NOMO-1 (cell line): Measurements from ENCODE around the gene CA5A.
"Not testable (repeated sequence)": the region's sequence is repeated elsewhere in the genome, so short reads cannot be mapped to it uniquely, and the experiment has no call there.

ENCODE experiments used
- DNase-seq, 2 experiments: peaks; one replicate each; lab custom pipeline; 2025; ENCODE audit not compliant: unreplicated experiment in 2 of 2; lab: John Stamatoyannopoulos, UW

The CA5A gene

GRCh38 chr16:87897521-87898505, 38.5 kb downstream of the CA5A start:
- no peak for DNase-seq

- not testable (repeated sequence) for DNase-seq
These were observed 39.3 kb downstream of the CA5A start for GRCh38 chr16:87896924-87897520.

DNA sequence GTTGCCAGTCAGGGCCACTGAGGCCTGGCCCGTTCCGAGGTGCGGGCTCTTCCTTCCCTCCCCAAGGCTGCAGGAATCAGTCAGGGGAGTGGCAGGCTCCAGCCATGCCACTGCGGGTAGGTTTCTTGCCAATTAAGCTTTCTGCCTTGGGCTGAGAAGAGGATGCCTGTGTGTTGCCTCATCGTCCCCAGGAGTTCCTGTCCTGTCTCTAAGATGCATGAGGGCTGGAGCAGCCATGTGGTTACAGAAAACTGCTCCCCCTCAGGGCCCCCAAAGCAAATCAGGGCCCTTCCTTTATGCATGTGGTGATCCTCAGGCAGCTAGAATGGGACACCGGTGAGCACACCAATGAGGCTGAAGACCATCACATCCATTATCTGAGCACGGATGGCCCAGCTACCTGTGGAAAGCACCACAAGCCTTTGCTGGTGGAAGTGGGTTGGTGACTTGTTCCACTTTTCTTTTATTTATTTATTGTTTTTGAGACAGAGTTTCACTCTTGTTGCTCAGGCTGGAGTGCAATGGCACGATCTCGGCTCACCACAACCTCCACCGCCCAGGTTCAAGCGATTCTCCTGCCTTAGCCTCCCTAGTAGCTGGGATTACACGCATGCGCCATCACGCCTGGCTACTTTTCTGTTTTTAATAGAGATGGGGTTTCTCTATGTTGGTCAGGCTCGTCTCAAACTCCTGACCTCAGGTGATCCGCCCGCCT, 40.0 kb downstream of the CA5A start:
- DNase-seq, result not testable (repeated sequence)

DNA sequence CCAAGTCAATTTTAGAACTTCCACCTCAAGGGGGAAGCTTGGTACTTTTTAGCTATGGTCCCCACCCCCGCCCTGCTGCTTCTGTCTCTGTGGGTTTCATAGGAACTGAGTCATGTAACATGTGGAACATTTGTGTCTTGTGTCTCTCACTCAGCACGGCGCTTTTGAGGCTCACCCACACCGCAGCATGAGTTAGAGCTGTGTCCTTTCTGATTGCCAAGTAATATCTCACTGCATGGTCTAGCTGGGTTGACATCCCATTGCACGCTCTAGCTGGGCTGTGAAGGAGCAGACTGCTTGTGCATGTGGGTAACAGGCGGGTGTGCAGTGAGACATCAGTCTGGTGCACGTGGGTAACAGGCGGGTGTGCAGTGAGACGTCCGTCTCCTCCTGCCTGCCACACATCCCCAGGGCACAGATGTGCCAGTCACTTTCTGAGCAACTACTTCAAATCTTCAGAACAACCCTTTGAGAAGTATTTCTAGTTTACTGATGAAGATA, 40.6 kb downstream of the CA5A start:
- peak; percentile 42 to 51 for DNase-seq

GRCh38 chr16:87894005-87894404, 42.3 kb downstream of the CA5A start:
- DNase-seq, result not testable (repeated sequence)

GRCh38 chr16:87891764-87892163, 44.6 kb downstream of the CA5A start:
- no peak for DNase-seq

- DNase-seq, result not testable (repeated sequence)
These were observed 46.6 kb downstream of the CA5A start for GRCh38 chr16:87889762-87890161.

- DNase-seq, result not testable (repeated sequence)
These were observed 48.0 kb downstream of the CA5A start for GRCh38 chr16:87888346-87888745.

DNA sequence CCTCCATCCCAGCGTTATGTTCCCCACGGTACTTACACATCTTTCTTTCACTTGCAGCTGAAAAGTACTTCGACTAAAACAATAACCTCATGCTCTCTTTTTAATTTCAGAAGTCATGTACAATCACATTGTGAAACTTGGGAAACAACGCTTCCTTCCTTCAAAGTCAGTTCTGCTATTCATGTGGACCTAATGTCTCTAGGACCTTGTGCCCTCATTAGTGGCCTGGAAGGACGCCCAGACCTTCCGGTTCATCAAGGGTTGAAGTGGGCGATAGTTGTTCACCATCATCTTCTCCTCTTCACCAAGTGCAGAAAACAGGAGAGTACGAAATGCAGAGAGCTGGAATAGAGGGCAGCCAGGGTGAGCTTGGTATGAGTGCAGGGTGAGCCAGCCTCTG, 48.4 kb downstream of the CA5A start:
- DNase-seq, result peak in 1 of 2 experiments; percentile 16

DNA sequence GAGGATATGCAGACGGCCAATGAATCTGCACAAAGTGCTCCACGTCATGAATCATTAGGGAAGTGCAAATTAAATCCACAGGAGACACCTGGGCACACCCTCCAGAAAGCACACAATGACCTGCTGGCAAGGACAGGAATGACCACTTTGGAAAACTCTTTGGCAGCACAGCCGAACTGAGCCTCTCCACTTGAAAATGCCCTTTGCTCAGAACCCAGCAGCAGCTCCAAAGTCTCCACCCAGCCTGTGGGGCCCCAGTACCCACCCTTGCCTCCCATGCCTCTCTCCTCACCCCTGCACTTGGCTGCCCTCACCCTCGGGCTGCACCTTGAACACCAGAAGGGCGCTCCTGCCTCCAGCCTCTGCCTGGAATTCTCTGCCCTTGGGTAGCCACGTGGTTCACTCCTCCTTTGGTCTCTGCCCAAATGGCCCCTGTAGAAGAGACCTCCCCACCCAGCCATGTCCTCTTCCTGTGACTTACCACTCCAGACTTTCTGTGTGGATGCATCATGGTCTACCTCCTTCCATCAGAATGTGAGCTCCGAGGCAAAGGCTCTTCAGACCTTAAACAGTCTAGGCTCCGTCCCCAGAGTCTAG, 50.9 kb downstream of the CA5A start:
- DNase-seq, result not testable (repeated sequence)

- no peak for DNase-seq
These were observed 53.8 kb downstream of the CA5A start for GRCh38 chr16:87882436-87883019.

DNA sequence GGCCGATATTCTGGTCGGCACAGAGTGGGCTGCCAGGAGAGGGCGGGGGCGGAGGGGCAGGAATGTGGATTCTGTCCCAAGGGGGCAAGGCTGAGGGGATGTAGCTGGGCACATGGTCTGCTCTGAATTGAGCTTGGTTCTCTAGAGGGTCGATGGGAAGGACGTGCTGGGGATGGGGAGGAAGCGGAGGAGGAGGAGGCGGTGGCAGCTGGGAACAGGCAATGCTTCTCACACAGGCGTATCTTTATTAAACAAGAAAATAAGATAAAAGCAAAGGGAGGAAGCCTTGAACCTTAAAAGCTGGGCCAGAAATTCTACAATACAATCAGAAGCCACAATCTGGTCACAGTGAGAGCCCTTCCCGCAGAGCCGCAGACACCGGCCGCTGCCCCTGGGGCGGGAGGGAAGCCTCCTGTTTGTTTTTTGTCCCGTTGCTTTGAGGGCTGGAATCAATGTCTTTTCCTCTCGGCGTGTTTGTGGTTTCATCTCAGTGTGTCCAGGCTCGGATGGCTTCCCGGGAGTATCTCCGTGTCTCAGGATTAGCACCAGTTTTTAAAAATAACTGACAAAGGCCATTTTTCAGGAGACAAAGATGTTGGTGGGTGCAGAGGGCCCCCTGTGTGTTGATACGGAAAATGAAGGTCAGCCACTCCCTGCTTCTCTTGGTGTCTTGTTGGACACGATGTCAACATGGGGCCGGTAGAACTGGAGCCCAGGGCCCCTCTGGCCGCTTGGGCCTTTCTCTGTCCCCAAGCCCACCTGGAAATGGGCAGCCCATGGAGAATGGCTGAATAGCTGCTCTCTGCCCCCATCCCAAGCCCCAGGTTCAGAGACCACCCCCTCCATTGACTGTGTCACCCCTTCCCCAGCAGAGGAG, 54.8 kb downstream of the CA5A start:
- DNase-seq, result no peak

- no peak for DNase-seq
These were observed 56.1 kb downstream of the CA5A start for GRCh38 chr16:87880117-87880696.

- DNase-seq, result not testable (repeated sequence)
These were observed 56.8 kb downstream of the CA5A start for GRCh38 chr16:87879411-87880013.

DNA sequence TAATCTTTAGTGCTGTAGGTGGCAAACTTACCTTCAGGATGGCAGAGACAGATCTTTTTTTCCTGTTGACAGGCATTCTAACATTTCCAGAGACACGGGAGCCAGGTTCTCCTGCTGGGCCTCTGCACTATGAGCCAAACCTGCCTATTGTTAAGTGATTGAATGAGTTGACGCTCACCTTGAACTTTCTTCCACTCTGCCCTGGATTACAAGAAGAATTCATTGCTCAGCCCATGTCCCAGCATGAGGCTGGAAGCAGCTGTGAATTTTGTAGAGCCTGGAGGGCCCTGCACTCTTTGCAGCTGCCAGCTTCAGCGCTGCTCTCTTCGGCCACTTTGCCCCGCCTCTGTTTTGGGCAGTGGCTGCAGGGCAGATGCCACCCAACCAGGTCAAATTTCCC, 57.6 kb downstream of the CA5A start:
- DNase-seq, result no peak

GRCh38 chr16:87877942-87878507, 58.3 kb downstream of the CA5A start:
- DNase-seq, result no peak

- no peak for DNase-seq
These were observed 61.5 kb downstream of the CA5A start for GRCh38 chr16:87874639-87875427.
